MV-4-11 (cell line): Measurements from ENCODE around the gene TIPRL.
"Not testable (repeated sequence)": the region's sequence is repeated elsewhere in the genome, so short reads cannot be mapped to it uniquely, and the experiment has no call there.

ENCODE experiments used
- DNase-seq: peaks from one replicate; lab custom pipeline; 2025; lab: John Stamatoyannopoulos, UW

Gene TIPRL

GRCh38 chr1:168159251-168159650 is 19.5 kb upstream of the TIPRL start:
- no peak for DNase-seq

GRCh38 chr1:168159979-168160378 is 18.8 kb upstream of the TIPRL start:
- no peak for DNase-seq

GRCh38 chr1:168161459-168161858 is 17.3 kb upstream of the TIPRL start:
- DNase-seq = no peak

GRCh38 chr1:168163670-168164069 is 15.1 kb upstream of the TIPRL start:
- no peak for DNase-seq

GRCh38 chr1:168164771-168165170 is 14.0 kb upstream of the TIPRL start:
- DNase-seq = no peak

- DNase-seq = no peak
Measured at GRCh38 chr1:168167806-168168205, 11.0 kb upstream of the TIPRL start.

- DNase-seq = no peak
Measured at GRCh38 chr1:168170564-168171508, 7.9 kb upstream of the TIPRL start.

GRCh38 chr1:168172250-168172915 is 6.4 kb upstream of the TIPRL start:
- DNase-seq = no peak

GRCh38 chr1:168178227-168178637 is 530 bp upstream of the TIPRL start:
- DNase-seq = no peak

GRCh38 chr1:168179438-168180147 is 831 bp downstream of the TIPRL start:
- DNase-seq = no peak

- no peak for DNase-seq
Measured at GRCh38 chr1:168180148-168180524, 1.4 kb downstream of the TIPRL start.

- not testable (repeated sequence) for DNase-seq
Measured at GRCh38 chr1:168181063-168181720, 2.4 kb downstream of the TIPRL start.

- DNase-seq = no peak
Measured at GRCh38 chr1:168187177-168187576, 8.4 kb downstream of the TIPRL start.

- DNase-seq = no peak
Measured at GRCh38 chr1:168190403-168190802, 11.6 kb downstream of the TIPRL start.

GRCh38 chr1:168195199-168196135 is 16.7 kb downstream of the TIPRL start:
- no peak for DNase-seq

GRCh38 chr1:168199056-168199455 is 20.3 kb downstream of the TIPRL start:
- no peak for DNase-seq

- peak; percentile 70 for DNase-seq
Measured at GRCh38 chr1:168202941-168203654, 24.3 kb downstream of the TIPRL start.

GRCh38 chr1:168206111-168206510 is 27.3 kb downstream of the TIPRL start:
- no peak for DNase-seq

- not testable (repeated sequence) for DNase-seq
Measured at GRCh38 chr1:168207673-168208072, 28.9 kb downstream of the TIPRL start.

- peak; percentile 11 for DNase-seq
Measured at GRCh38 chr1:168210312-168210711, 31.6 kb downstream of the TIPRL start.
